ENCODE measurements around the gene DYRK2. TPM values are rescaled to one million over a fixed set of nuclear protein-coding genes. Genes with fewer than 3 reads are reported as not detected.

Gene DYRK2
- polyA plus RNA-seq, 3 donors, result 7.5 to 12.5 (median 9.7) TPM

DNA sequence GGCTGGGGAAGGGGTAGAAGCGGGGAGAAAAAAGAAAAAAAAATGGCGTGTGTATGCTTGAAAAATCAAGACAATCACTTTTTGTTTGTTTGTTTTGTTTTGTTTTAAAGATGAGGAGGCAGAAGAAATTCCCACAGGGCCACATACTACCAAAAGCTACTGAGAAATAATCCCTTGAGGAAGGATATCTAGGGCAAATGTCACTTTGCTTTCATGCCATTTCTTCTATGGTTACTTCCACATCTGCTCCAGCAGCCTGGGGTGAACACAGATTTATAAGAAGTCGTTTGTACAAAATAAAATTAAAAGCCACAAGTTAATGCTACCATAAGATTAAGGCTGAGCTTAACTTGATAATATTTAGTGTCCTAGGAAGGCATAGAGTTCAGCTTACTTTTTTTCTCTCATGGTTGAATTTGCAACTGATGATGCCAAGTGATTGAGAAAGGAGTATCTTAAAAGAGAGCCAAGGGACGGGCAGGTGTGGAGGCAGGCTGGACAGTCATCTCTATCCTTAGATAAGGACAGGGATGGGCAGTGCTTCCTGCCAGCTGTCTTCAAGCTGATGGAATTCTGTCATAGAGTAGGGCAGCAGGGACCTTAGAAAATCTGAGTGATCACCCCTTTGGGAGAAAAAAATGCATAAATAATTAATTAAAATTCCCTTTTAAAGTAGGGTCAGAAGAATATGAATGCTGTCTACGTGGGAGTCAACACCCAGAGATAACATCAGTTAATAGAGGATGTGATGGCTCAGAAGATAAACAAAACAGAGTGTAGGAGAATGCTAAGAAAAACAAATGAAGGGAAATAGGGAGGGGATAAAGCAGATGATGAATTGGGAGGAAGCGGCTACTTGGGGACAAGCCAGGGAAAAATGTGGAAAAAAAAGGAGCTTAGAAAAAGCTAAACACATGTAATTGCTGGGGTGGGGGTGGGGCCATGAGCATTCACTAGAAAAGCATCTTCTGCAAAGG lies 57.1 kb downstream of the DYRK2 start:
- no peaks in the 10 kb centered on the region for H3K36me3 Mint-ChIP-seq
- Histone ChIP-seq H3K4me3 (replicated peaks in 1 of 3; ENCODE audit: low read depth in 2 of 3, low read length in 3 of 3) (no peak overlapping the region), H3K27me3 (ENCODE audit: control insufficient read depth in 2 of 2, insufficient read depth in 2 of 2, low read length in 2 of 2) (peaks cover 0 to 3% of the 10 kb centered on the region in 2 donors), H3K9ac (ENCODE audit: insufficient read depth, low read length, poor library complexity, severe bottlenecking) (no peak overlapping the region), H3K9me3 (replicated peaks in 1 of 2; ENCODE audit: control insufficient read depth in 1 of 2, insufficient read depth in 1 of 2, low read length in 2 of 2) (no peaks in the 10 kb centered on the region), H4K20me1 (ENCODE audit: insufficient read depth, low read length) (no peaks in the 10 kb centered on the region), H3K4me2 (replicated peaks; ENCODE audit: extremely low read depth, low read length, poor library complexity, severe bottlenecking) (no peak overlapping the region), H3K36me3 (replicated peaks in 1 of 2; ENCODE audit: control insufficient read depth in 1 of 2, insufficient read depth in 2 of 2, low read length in 2 of 2) (no peaks in the 10 kb centered on the region), H3K27ac (ENCODE audit: low read depth in 1 of 2, low read length in 2 of 2) (no peak overlapping the region), H3K4me1 (ENCODE audit: control insufficient read depth in 1 of 2, insufficient read depth in 2 of 2, low read length in 2 of 2) (peaks cover under 1 to 6% of the 10 kb centered on the region in 2 donors), H2AFZ (ENCODE audit: insufficient read depth, low read depth, low read length, poor library complexity, severe bottlenecking) (no peak overlapping the region), H3K79me2 (ENCODE audit: insufficient read depth, low read length) (no peaks in the 10 kb centered on the region)
- H3K27ac Mint-ChIP-seq, result no peak overlapping the region
- DNase-seq, result no peak
- TF ChIP-seq, protein P1, sequence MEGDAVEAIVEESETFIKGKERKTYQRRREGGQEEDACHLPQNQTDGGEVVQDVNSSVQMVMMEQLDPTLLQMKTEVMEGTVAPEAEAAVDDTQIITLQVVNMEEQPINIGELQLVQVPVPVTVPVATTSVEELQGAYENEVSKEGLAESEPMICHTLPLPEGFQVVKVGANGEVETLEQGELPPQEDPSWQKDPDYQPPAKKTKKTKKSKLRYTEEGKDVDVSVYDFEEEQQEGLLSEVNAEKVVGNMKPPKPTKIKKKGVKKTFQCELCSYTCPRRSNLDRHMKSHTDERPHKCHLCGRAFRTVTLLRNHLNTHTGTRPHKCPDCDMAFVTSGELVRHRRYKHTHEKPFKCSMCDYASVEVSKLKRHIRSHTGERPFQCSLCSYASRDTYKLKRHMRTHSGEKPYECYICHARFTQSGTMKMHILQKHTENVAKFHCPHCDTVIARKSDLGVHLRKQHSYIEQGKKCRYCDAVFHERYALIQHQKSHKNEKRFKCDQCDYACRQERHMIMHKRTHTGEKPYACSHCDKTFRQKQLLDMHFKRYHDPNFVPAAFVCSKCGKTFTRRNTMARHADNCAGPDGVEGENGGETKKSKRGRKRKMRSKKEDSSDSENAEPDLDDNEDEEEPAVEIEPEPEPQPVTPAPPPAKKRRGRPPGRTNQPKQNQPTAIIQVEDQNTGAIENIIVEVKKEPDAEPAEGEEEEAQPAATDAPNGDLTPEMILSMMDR (IDR thresholded peaks at IDR 0.05), result no peak
- H3K4me1 Mint-ChIP-seq, result peaks cover 4% of the 10 kb centered on the region
- intact Hi-C loops (cut with micrococcal nuclease), result no loop called here
- H3K4me3 Mint-ChIP-seq, result peak overlapping the region in 1 of 2 donors; percentile 5
- H3K9me3 Mint-ChIP-seq, result peaks cover 0 to 3% (median 0%) of the 10 kb centered on the region in 7 donors
- H3K27me3 Mint-ChIP-seq (ENCODE audit: low read depth in 3 of 3), result peaks cover 0 to 9% (median 6%) of the 10 kb centered on the region in 3 donors
- 100% methylated on average over 2 of the region's 6 CpGs for WGBS (ENCODE audit: insufficient coverage)

DNA sequence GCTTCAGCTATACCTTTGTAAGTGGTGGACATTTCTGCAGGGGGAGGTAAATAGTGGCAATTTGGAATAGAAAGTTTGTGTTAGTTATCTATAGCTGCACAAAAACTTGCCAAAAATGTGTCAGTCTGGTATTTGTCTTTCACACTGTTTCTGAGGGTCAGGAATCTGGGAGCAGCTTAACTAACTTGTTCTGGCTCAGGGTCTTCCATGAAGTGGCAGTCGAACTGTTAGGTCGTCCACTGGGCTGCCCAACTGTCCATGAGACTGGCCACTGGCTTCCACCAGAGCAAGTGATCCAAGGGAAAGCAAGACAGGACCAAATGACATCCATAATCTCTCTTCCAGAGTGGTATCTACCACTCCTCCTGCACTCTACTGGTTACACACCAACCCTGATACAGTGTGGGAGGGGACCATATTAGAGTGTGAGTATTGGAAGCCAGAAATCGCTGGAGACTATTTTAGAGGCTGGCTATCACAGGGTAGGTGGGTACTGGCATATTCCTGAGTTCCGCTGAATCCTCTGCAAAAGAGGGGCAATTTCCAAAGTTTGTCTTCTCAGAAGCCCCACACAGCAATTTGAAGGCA lies 60.9 kb downstream of the DYRK2 start:
- no peak overlapping the region for H2AFZ ChIP-seq (ENCODE audit: insufficient read depth, low read depth, low read length, poor library complexity, severe bottlenecking)
- peaks cover 0 to 1% of the 10 kb centered on the region in 2 donors for H3K27me3 ChIP-seq (ENCODE audit: control insufficient read depth in 2 of 2, insufficient read depth in 2 of 2, low read length in 2 of 2)
- WGBS (ENCODE audit: insufficient coverage), result 94% methylated on average over 2 of the region's 4 CpGs
- H3K27me3 Mint-ChIP-seq (ENCODE audit: low read depth in 3 of 3), result peaks cover 0 to 10% (median 6%) of the 10 kb centered on the region in 3 donors
- no peaks in the 10 kb centered on the region for H3K36me3 Mint-ChIP-seq
- H3K9ac ChIP-seq (ENCODE audit: insufficient read depth, low read length, poor library complexity, severe bottlenecking), result no peak overlapping the region
- no peak overlapping the region for H3K27ac ChIP-seq (ENCODE audit: low read depth in 1 of 2, low read length in 2 of 2)
- DNase-seq, result no peak
- H4K20me1 ChIP-seq (ENCODE audit: insufficient read depth, low read length), result no peaks in the 10 kb centered on the region
- H3K4me3 Mint-ChIP-seq, result no peak overlapping the region
- no peaks in the 10 kb centered on the region for H3K36me3 ChIP-seq (replicated peaks in 1 of 2; ENCODE audit: control insufficient read depth in 1 of 2, insufficient read depth in 2 of 2, low read length in 2 of 2)
- H3K79me2 ChIP-seq (ENCODE audit: insufficient read depth, low read length), result no peaks in the 10 kb centered on the region
- peaks cover 4 to 8% of the 10 kb centered on the region in 2 donors for H3K4me1 ChIP-seq (ENCODE audit: control insufficient read depth in 1 of 2, insufficient read depth in 2 of 2, low read length in 2 of 2)
- H3K4me1 Mint-ChIP-seq, result peaks cover 6% of the 10 kb centered on the region
- TF ChIP-seq, protein P1 (IDR thresholded peaks at IDR 0.05), result no peak
- peaks cover 0 to 3% (median 0%) of the 10 kb centered on the region in 7 donors for H3K9me3 Mint-ChIP-seq
- no peaks in the 10 kb centered on the region for H3K9me3 ChIP-seq (replicated peaks in 1 of 2; ENCODE audit: control insufficient read depth in 1 of 2, insufficient read depth in 1 of 2, low read length in 2 of 2)
- no peak overlapping the region for H3K27ac Mint-ChIP-seq
- H3K4me3 ChIP-seq (replicated peaks in 1 of 3; ENCODE audit: low read depth in 2 of 3, low read length in 3 of 3), result no peak overlapping the region
- no peak overlapping the region for H3K4me2 ChIP-seq (replicated peaks; ENCODE audit: extremely low read depth, low read length, poor library complexity, severe bottlenecking)
- intact Hi-C loops (cut with micrococcal nuclease), result no loop called here

Measured in CD14-positive monocyte (primary cell).